COR-L47 (cell line): ENCODE measurements around the gene INSR.
"Not testable (repeated sequence)": the region's sequence is repeated elsewhere in the genome, so short reads cannot be mapped to it uniquely, and the experiment has no call there.

ENCODE experiments used
- DNase-seq: peaks from one replicate; lab custom pipeline; 2025; lab: John Stamatoyannopoulos, UW

Gene INSR

GRCh38 chr19:7293762-7294557 lies at the start of gene INSR:
TSS of gene INSR (minus strand) at chr19:7294414. CDS start at chr19:7293891, 523 bp downstream.
- no peak for DNase-seq

GRCh38 chr19:7342143-7342542 lies 47.9 kb upstream of the INSR start:
- DNase-seq: no peak

GRCh38 chr19:7340959-7341837 lies 47.0 kb upstream of the INSR start:
- peak; percentile 42 for DNase-seq

GRCh38 chr19:7337380-7338194 lies 43.4 kb upstream of the INSR start:
- no peak for DNase-seq

- no peak for DNase-seq
Measured at GRCh38 chr19:7336321-7336973, 42.2 kb upstream of the INSR start.

- no peak for DNase-seq
Measured at GRCh38 chr19:7333198-7334118, 39.2 kb upstream of the INSR start.

- DNase-seq: no peak
Measured at GRCh38 chr19:7331446-7331845, 37.2 kb upstream of the INSR start.

GRCh38 chr19:7328647-7329046 lies 34.4 kb upstream of the INSR start:
- no peak for DNase-seq

GRCh38 chr19:7327802-7328201 lies 33.6 kb upstream of the INSR start:
- DNase-seq: no peak

- DNase-seq: no peak
Measured at GRCh38 chr19:7326105-7326877, 32.1 kb upstream of the INSR start.

- no peak for DNase-seq
Measured at GRCh38 chr19:7318176-7318575, 24.0 kb upstream of the INSR start.

- no peak for DNase-seq
Measured at GRCh38 chr19:7312816-7313215, 18.6 kb upstream of the INSR start.

GRCh38 chr19:7311911-7312310 lies 17.7 kb upstream of the INSR start:
- no peak for DNase-seq

- not testable (repeated sequence) for DNase-seq
Measured at GRCh38 chr19:7308327-7308726, 14.1 kb upstream of the INSR start.

- no peak for DNase-seq
Measured at GRCh38 chr19:7307590-7308218, 13.5 kb upstream of the INSR start.

- DNase-seq: no peak
Measured at GRCh38 chr19:7304200-7304599, 10.0 kb upstream of the INSR start.

GRCh38 chr19:7303470-7303869 lies 9.3 kb upstream of the INSR start:
- DNase-seq: no peak

- DNase-seq: no peak
Measured at GRCh38 chr19:7301525-7301924, 7.3 kb upstream of the INSR start.

- DNase-seq: no peak
Measured at GRCh38 chr19:7297742-7298141, 3.5 kb upstream of the INSR start.
